Activated naive CD8-positive, alpha-beta T cell treated with anti-CD3 and anti-CD28 coated beads, Interleukin-2, amount 50 U/mL, for 24 hours (primary cell): Measurements from ENCODE around the gene CTCF.

Experiments used
- ATAC-seq: fragments of 150-1000 bp; cut with Tn5 transposase; one replicate; pipeline ENCODE4 v1.10.0; 2021
- DNase-seq: peaks from one replicate; pipeline ENCODE4 v3.0.0; 2021
- H3K27ac Mint-ChIP-seq: one replicate; pipeline ENCODE4 v1.8.0; 2021; ENCODE audit warnings: mild to moderate bottlenecking, mixed read lengths
- H3K27me3 Mint-ChIP-seq: one replicate; pipeline ENCODE4 v1.8.0; 2021; ENCODE audit warnings: mixed read lengths
- H3K36me3 Mint-ChIP-seq: one replicate; pipeline ENCODE4 v1.8.0; 2021; ENCODE audit warnings: low read depth, mixed read lengths
- H3K4me1 Mint-ChIP-seq: one replicate; pipeline ENCODE4 v1.8.0; 2021; ENCODE audit warnings: mixed read lengths
- H3K4me3 Mint-ChIP-seq: one replicate; pipeline ENCODE4 v1.8.0; 2021; ENCODE audit warnings: mild to moderate bottlenecking, moderate library complexity, mixed read lengths
- H3K9me3 Mint-ChIP-seq: one replicate; pipeline ENCODE4 v1.8.0; 2021; ENCODE audit warnings: mixed read lengths

CTCF gene

DNA sequence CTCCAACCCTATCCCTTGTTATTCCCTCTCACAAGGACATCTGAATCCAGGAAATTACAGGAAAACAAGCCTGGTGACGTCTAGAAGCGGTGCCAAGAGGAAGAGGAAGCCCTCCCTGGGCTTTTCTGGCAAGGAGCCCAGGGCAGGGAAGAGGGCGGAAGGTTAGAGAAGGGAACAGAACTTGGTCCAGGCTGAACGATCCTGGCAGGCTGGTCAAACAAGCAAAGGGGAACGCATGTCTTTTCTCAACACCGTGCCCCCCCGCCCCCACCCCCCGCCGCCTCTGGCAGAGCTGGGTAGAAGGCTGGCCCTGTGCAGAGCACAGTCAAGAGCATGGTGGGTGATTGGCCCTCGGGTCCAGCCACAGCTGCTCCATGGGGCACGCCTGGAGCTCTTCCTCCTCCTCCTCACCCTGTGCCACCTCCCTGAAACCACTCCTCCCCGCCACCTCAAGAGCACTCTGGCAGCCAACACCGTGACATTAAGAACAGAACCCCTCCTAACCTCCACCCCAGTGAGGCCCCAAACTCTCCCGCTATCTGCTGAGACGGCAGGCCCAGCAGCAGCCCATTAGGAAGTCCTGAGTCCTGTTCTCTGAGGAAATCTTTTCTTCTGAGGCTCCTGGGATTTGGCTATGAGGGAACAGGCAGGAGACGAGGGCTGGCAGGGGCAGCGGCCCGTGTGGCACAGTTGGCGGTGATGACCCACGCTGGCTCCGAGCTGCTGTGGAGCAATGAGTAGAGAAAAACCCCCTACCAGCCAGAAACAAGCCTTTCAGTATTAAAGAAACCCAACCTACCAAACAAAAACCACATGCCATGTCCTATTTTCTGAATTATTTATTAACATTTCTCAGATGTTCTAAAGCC lies 111.6 kb downstream of the CTCF start:
- H3K27ac Mint-ChIP-seq, result no peak overlapping the region
- no peaks in the 10 kb centered on the region for H3K36me3 Mint-ChIP-seq
- ATAC-seq (no peak), DNase-seq (no peak)
- peaks cover 3% of the 10 kb centered on the region for H3K4me1 Mint-ChIP-seq
- no peak overlapping the region for H3K4me3 Mint-ChIP-seq
- no peaks in the 10 kb centered on the region for H3K9me3 Mint-ChIP-seq
- no peaks in the 10 kb centered on the region for H3K27me3 Mint-ChIP-seq

DNA sequence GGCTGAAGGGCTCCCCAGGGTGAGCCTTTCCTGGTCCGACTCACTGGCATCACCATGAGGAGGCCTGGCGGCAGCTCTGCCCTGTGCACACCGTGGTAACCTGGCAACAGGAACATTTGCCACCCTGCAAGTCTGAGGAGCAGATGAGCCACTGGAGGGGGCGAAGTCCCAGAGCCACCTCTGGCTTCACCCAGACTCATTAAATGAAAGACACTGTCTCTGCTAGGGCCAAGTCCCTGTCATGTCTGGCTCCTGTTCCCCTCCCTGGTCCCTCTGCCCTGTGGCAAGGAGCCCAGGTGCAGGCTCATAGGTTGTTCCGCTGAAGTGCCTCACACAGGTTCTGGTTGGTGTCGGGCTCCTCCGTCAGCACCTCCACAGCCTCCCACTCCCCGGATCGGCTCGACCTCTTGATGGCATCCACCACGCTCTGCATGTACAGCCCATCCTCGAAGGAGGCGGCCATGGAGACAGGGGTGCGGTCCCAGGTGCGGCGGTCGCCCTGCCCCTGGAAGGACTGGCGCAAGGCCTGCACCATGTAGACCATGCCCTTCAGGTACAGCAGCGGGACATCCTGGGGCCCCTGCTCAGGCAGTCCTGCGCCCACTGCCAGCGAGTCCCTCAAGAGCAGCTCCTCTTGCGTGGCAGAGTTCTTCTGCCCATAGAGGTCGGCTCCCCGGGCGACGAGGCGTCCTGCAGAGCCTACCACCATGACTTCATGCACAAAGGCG lies 112.7 kb downstream of the CTCF start:
- ATAC-seq (peak; percentile 21), DNase-seq (no peak)
- H3K27ac Mint-ChIP-seq, result no peak overlapping the region
- no peaks in the 10 kb centered on the region for H3K36me3 Mint-ChIP-seq
- H3K9me3 Mint-ChIP-seq, result no peaks in the 10 kb centered on the region
- no peaks in the 10 kb centered on the region for H3K4me1 Mint-ChIP-seq
- no peak overlapping the region for H3K4me3 Mint-ChIP-seq
- H3K27me3 Mint-ChIP-seq, result no peaks in the 10 kb centered on the region

DNA sequence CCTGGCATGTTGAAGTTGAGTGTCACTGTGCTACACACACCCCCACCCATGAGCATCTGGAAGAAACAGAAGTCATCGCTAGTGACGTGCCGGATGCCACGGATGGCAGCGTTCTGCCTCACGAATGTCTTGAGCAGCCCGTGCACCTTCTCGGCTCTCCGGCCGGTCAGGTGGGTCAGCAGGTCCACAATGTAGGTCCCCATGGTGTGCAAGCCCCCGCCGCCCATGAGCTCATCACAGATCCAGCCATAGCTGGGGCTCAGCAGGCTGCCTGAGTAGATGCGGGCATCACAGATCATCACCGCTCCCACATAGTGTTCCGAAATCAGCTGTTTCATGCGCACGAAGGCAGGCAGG lies 113.2 kb downstream of the CTCF start:
- Mint-ChIP-seq H3K9me3 (no peaks in the 10 kb centered on the region), H3K27ac (no peak overlapping the region), H3K4me3 (no peak overlapping the region), H3K27me3 (no peaks in the 10 kb centered on the region), H3K4me1 (no peaks in the 10 kb centered on the region), H3K36me3 (no peaks in the 10 kb centered on the region)
- no peak for DNase-seq
- no peak for ATAC-seq

- Mint-ChIP-seq H3K27me3 (no peaks in the 10 kb centered on the region), H3K4me1 (no peaks in the 10 kb centered on the region), H3K9me3 (no peaks in the 10 kb centered on the region), H3K36me3 (peaks cover 2% of the 10 kb centered on the region), H3K27ac (no peak overlapping the region), H3K4me3 (no peak overlapping the region)
- DNase-seq (no peak), ATAC-seq (no peak)
Measured at GRCh38 chr16:67675999-67676398, 113.7 kb downstream of the CTCF start.

DNA sequence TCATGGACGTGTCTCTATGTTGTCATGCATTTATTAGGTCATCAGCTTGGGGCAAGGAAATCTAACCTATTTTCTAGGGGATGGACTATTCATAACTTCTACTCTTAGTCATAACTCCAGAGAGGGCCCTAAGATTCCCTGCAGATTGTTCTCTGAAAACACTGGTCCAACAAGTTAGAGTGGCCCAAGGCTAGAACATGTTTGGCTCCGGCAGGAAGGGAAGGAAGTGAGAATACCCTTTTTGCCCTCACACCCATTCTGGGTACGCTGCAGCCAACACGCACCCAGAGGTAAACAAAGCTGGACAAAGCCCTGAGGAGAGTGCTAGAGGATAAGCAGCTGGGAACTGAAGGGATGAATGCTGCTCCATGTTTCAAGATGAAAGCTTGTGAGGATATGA lies 114.2 kb downstream of the CTCF start:
- no peaks in the 10 kb centered on the region for H3K9me3 Mint-ChIP-seq
- no peaks in the 10 kb centered on the region for H3K4me1 Mint-ChIP-seq
- DNase-seq (no peak), ATAC-seq (no peak)
- no peaks in the 10 kb centered on the region for H3K27me3 Mint-ChIP-seq
- no peak overlapping the region for H3K27ac Mint-ChIP-seq
- peaks cover 3% of the 10 kb centered on the region for H3K36me3 Mint-ChIP-seq
- H3K4me3 Mint-ChIP-seq, result no peak overlapping the region

DNA sequence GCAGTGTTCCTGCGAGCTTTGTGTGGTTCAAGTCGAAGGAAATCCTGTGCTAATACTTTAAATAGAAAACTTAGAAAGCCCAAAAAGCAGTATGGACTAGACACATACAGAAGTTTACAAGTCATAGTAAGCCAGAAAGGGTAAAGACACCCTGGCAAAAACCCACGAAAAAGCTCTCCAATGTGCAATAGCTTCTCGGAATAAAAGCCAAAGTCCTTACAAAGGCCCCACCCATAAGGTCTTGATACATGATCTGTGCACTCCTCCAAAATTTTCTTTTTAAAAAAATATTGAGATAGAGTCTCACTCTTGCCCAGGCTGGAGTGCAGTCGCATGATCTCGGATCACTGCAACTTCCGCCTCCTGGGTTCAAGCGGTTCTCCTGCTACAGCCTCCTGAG lies 114.6 kb downstream of the CTCF start:
- no peaks in the 10 kb centered on the region for H3K27me3 Mint-ChIP-seq
- no peak overlapping the region for H3K4me3 Mint-ChIP-seq
- H3K9me3 Mint-ChIP-seq, result no peaks in the 10 kb centered on the region
- H3K27ac Mint-ChIP-seq, result no peak overlapping the region
- DNase-seq (no peak), ATAC-seq (no peak)
- no peaks in the 10 kb centered on the region for H3K4me1 Mint-ChIP-seq
- H3K36me3 Mint-ChIP-seq, result peaks cover 3% of the 10 kb centered on the region

DNA sequence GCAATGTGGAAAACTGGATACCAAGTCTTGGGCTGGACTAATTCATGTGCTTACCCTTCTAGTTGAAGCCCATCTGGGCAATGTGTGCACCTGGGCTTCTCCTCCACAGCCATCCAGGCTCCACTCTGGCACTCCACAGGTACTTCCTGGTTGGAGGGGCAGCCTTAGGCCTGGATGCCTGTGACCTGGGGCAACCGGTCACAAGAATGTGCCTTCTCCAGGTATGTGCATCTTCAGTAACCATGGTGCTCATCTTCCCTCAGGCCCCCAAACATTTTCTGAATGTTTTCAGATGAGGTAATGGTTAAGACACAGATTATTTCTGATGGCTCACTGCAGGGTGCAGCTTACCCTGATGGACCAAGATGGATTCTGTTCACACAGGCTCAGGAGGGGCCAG lies 115.4 kb downstream of the CTCF start:
- ATAC-seq, result no peak
- Mint-ChIP-seq H3K9me3 (no peaks in the 10 kb centered on the region), H3K4me3 (no peak overlapping the region), H3K27me3 (no peaks in the 10 kb centered on the region), H3K36me3 (peaks cover 3% of the 10 kb centered on the region), H3K27ac (no peak overlapping the region), H3K4me1 (no peaks in the 10 kb centered on the region)
- DNase-seq, result no peak

DNA sequence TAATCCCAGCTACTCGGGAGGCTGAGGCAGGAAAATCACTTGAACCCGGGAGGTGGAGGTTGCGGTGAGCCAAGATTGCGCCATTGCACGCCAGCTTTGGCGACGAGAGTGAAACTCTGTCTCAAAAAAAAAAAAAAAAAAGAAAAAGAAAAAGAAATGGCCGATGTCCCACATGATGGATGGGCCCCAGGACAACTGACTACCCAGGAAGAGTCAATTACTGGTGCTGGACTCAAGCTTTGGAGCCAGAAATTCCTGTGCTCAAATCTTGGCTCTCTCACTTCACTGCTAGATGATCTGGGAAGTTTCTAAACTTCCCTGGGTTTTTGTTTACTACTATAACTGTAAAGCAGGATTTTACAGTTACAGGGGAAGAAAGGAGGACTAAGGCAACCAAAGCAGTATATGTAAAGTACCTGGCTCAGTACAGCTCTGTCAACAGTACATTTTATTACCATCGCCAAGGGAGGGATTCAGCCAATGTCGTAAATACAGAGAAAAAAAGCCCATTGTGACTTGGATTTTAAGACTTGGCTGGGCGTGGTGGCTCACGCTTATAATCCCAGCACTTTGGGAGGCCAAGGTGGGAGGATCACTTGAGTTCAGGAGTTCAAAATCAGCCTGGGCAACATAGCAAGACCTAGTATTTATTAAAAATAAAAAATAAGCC lies 116.2 kb downstream of the CTCF start:
- Mint-ChIP-seq H3K27ac (no peak overlapping the region), H3K27me3 (no peaks in the 10 kb centered on the region), H3K36me3 (peaks cover 5% of the 10 kb centered on the region), H3K4me1 (no peaks in the 10 kb centered on the region), H3K4me3 (no peak overlapping the region), H3K9me3 (no peaks in the 10 kb centered on the region)
- DNase-seq (no peak), ATAC-seq (no peak)

GRCh38 chr16:67679935-67680897 lies 117.9 kb downstream of the CTCF start:
- Mint-ChIP-seq H3K27ac (no peak overlapping the region), H3K9me3 (no peaks in the 10 kb centered on the region), H3K27me3 (no peaks in the 10 kb centered on the region), H3K36me3 (peaks cover 10% of the 10 kb centered on the region), H3K4me1 (no peaks in the 10 kb centered on the region), H3K4me3 (no peak overlapping the region)
- ATAC-seq (no peak), DNase-seq (no peak)

- H3K27me3 Mint-ChIP-seq, result no peaks in the 10 kb centered on the region
- H3K9me3 Mint-ChIP-seq, result no peaks in the 10 kb centered on the region
- H3K27ac Mint-ChIP-seq, result no peak overlapping the region
- H3K4me3 Mint-ChIP-seq, result no peak overlapping the region
- no peak for DNase-seq
- peaks cover 15% of the 10 kb centered on the region for H3K36me3 Mint-ChIP-seq
- H3K4me1 Mint-ChIP-seq, result peaks cover 3% of the 10 kb centered on the region
- no peak for ATAC-seq
Measured at GRCh38 chr16:67683767-67684166, 121.4 kb downstream of the CTCF start.

DNA sequence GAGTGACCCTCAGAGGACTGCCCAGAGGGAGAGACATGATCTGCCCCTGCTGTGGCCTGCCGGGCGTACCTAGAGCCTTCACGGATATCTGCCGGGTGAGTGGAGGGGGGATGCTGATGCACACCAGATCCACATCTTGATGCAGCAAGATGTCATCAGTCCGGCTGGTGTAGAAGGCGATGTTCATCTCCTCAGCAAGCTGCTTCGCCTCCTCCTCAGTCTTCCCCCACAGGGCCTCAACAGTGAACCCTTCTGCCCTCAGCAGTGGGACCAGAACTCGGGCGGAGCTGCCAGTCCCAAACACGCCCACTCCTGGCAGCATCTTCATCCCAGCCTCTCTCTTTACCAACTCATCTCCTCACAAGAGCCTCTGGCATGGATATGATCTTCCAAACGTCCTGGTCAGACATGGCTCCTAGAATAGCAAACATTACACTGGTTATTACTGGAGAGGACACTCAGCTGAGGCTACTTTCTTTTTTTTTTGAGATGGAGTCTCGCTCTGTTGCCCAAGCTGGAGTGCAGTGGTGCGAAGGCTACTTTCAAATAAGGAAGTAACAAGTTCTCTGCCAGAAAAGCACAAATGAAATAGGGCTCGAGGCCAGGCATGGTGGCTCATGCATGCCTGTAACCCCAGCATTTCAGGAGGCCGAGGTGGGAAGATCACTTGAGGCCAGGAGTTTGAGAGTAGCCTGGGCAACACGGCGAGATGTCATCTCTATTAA lies 123.2 kb downstream of the CTCF start:
- Mint-ChIP-seq H3K36me3 (peaks cover 15% of the 10 kb centered on the region), H3K4me1 (peaks cover 3% of the 10 kb centered on the region), H3K4me3 (no peak overlapping the region), H3K27ac (no peak overlapping the region), H3K27me3 (no peaks in the 10 kb centered on the region), H3K9me3 (no peaks in the 10 kb centered on the region)
- ATAC-seq, result no peak
- DNase-seq, result no peak
